Measurements from ENCODE around the gene MRAS.

- TF ChIP-seq CTCF (IDR thresholded peaks at IDR 0.05) (no peak), POLR2A (IDR thresholded peaks at IDR 0.05; ENCODE audit: low read depth) (no peak), EP300 (IDR thresholded peaks at IDR 0.05) (no peak)
These were observed 21.3 kb upstream of the MRAS start for GRCh38 chr3:138326866-138327595.

All from esophagus muscularis mucosa (tissue), 4 donors.